Heart left ventricle (tissue), 16 donors: ENCODE results near the gene QRSL1. TPM values are rescaled to one million over a fixed set of nuclear protein-coding genes. Genes with fewer than 3 reads are reported as not detected.
"Not testable (repeated sequence)": the region's sequence is repeated elsewhere in the genome, so short reads cannot be mapped to it uniquely, and the experiment has no call there.

Experiments used
- ATAC-seq, 4 donors: fragments of 200-7000 bp; cut with Tn5 transposase; one replicate each; pipeline ENCODE4 v1.9.1; 2020 to 2022; ENCODE audit warnings: moderate library complexity in 4 of 4, mild to moderate bottlenecking in 3 of 4, moderate number of reproducible peaks in 1 of 4
- DNase-seq, 5 donors: peaks; one replicate each; pipeline ENCODE4 v3.0.0-alpha.2; 2020
- H3K27ac ChIP-seq, 12 donors: fragments of 200-600 bp; sonication (generic) in 4 of 12; one replicate each; pipeline versions ENCODE4 v1.5.0 to v1.8.0; 2016 to 2022; ENCODE audit warnings: mild to moderate bottlenecking in 2 of 12
- H3K27me3 ChIP-seq, 9 donors: fragments of 200-600 bp; sonication (generic) in 2 of 9; one replicate each; pipeline versions ENCODE4 v1.5.1 to v1.8.0; 2016 to 2022; ENCODE audit warnings: mild to moderate bottlenecking in 3 of 9
- H3K36me3 ChIP-seq, 9 donors: fragments of 200-600 bp; sonication (generic) in 2 of 9; one replicate each; pipeline versions ENCODE4 v1.5.0 to v1.8.0; 2018 to 2022; ENCODE audit warnings: mild to moderate bottlenecking in 2 of 9
- H3K4me1 ChIP-seq, 12 donors: fragments of 200-600 bp; sonication (generic) in 4 of 12; one replicate each; pipeline versions ENCODE4 v1.5.0 to v1.8.0; 2016 to 2022; ENCODE audit warnings: mild to moderate bottlenecking in 3 of 12
- H3K4me3 ChIP-seq, 12 donors: fragments of 200-600 bp; sonication (generic) in 4 of 12; one replicate each; pipeline versions ENCODE4 v1.5.0 to v1.8.0; 2017 to 2022; ENCODE audit warnings: mild to moderate bottlenecking in 9 of 12, moderate library complexity in 4 of 12
- H3K9me3 ChIP-seq, 12 donors: fragments of 200-600 bp; sonication (generic) in 4 of 12; one replicate each; pipeline versions ENCODE4 v1.5.0 to v1.8.0; 2016 to 2022; ENCODE audit warnings: mild to moderate bottlenecking in 1 of 12
- POLR2A ChIP-seq, 2 donors: fragments of 450-650 bp; IDR thresholded peaks; one replicate each; pipeline ENCODE4 v1.6.1; 2017; ENCODE audit warnings: antibody characterized with exemption in 2 of 2, mild to moderate bottlenecking in 2 of 2, moderate library complexity in 2 of 2
- WGBS, 4 donors: extraction: QIAGEN DNeasy Blood & Tissue Kit in 2 of 4; methylation state at CpG; one replicate each; pipeline versions ENCODE4 v1.1.5 to v1.1.7; 2013 to 2018; 5-methylcytosine and 5-hydroxymethylcytosine counted together
- intact Hi-C, 10 donors: fragments of 100-400 bp; cut with DNase I; formaldehyde crosslinking; loops; one replicate each; pipeline versions ENCODE4 v1.11.1 to v1.14.2; 2022
- polyA plus RNA-seq, 2 donors: library from polyadenylated mRNA; stranded (reverse); fragments of 200-250 nt; gene quantifications; one replicate each; pipeline ENCODE4 v1.2.3, GENCODE V29; 2013
- total RNA-seq, 9 donors: library from RNA; depleted of rRNA in 2 of 9; stranded (reverse); fragments of >200 nt in 2 of 9; fragmentation: NEBNext Ultra II Directional in 3 of 9; extraction: Animal tissue kit (Norgen Biotek cat#: 25700) in 3 of 9; gene quantifications; one replicate each; pipeline versions ENCODE4 v1.1.0 to v1.2.4, GENCODE V29; 2016 to 2023
- TF ChIP-seq, protein P1 (sequence below), 12 donors: fragments of 200-600 bp; sonication (generic) in 4 of 12; IDR thresholded peaks; one replicate each; pipeline versions ENCODE4 v1.5.0 to v1.8.0; 2018 to 2022; ENCODE audit warnings: antibody characterized with exemption in 12 of 12, mild to moderate bottlenecking in 5 of 12
- donor health status: ischemic (EF 13 %, LVEDD 7.1; RV severe dilation, severe dysfunction).
- donor health status: healthy with polysubstance abuse.
- donor health status: DM: no; HTN: yes; CAD: no.
- donor health status: DM: no; HTN: no; CAD: no.
- donor health status: ischemic (EF 25% LVEDD 6.9; RV normal size, moderate dysfunction).
- donor health status: ischemic (EF 25% LVEDD 5.7; RV mildly dilated, moderate dysfunction).
- donor health status: healthy.
- donor health status: DM: yes; HTN: yes; CAD: no.
- donor health status: ischemic (EF 35%, LVEDD 5.7; RV mildly dilated, moderate dysfunction).
- donor health status: nonischemic (EF 11% LVEDD 7.7; RV severe dilation, severe dysfunction).
- donor health status: DM: yes; HTN: yes; CAD: no.
- donor health status: PGD.
- donor health status: ischemic (EF 29% LVEDD 5.4; RV normal size, mild dysfunction).
- donor health status: nonischemic (EF 23%, LVEDD 6.1; RV moderate dilation, normal function).

The QRSL1 gene
- total and polyA plus RNA-seq, 11 donors = 8.6 to 18.9 (median 14.4) TPM

DNA sequence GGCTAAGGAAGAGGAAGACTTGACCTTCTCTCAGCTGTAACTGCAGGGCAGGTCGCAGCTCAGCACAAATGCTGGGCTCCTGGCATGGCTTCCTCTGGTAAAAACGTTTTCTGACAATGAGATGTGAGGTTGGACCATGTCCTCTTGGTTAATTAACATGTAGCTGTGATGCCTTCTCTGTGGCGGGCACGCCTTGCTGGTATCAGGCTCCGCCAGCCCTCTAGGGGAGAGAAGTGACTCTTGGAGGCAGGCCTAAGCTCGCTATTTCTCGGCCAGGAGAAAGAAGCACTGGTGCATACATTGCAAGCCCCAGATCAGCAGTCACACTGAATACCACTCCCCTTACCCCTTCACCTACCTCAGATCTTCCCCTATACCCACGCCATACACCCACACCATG is 65.0 kb downstream of the QRSL1 start:
- H3K4me1 ChIP-seq = peaks cover 0 to 4% (median 0%) of the 10 kb centered on the region in 12 donors
- no peak for ATAC-seq
- TF ChIP-seq POLR2A (IDR thresholded peaks at IDR 0.05) = no peak
- TF ChIP-seq, protein P1, sequence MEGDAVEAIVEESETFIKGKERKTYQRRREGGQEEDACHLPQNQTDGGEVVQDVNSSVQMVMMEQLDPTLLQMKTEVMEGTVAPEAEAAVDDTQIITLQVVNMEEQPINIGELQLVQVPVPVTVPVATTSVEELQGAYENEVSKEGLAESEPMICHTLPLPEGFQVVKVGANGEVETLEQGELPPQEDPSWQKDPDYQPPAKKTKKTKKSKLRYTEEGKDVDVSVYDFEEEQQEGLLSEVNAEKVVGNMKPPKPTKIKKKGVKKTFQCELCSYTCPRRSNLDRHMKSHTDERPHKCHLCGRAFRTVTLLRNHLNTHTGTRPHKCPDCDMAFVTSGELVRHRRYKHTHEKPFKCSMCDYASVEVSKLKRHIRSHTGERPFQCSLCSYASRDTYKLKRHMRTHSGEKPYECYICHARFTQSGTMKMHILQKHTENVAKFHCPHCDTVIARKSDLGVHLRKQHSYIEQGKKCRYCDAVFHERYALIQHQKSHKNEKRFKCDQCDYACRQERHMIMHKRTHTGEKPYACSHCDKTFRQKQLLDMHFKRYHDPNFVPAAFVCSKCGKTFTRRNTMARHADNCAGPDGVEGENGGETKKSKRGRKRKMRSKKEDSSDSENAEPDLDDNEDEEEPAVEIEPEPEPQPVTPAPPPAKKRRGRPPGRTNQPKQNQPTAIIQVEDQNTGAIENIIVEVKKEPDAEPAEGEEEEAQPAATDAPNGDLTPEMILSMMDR (IDR thresholded peaks at IDR 0.05) = no peak
- no peaks in the 10 kb centered on the region for H3K9me3 ChIP-seq
- intact Hi-C loops = no loop called here
- H3K27ac ChIP-seq = no peak overlapping the region
- no peaks in the 10 kb centered on the region for H3K36me3 ChIP-seq
- H3K27me3 ChIP-seq = no peaks in the 10 kb centered on the region
- DNase-seq = no peak
- no peak overlapping the region for H3K4me3 ChIP-seq
- WGBS, 4 donors = 65 to 74% (median 70%) methylated on average over 8 of the region's 8 CpGs

DNA sequence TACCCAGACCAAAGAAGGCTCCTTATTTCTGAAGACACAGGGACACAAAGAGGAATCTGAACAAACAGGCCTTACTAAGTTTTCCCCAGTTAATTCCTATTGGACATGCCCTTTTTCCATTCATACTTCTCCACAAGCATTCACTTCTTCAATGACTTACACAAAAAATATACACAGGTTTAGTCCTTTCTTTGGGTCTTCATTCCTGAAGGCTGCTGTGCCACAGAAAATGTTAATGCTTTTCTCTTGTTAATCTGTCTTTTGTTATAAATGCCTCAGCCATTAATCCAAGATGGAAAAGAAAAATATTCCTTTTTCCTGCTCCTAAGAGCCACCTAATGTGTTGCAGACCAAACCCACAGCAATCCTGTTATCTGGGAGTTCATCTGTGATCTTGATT is 71.2 kb downstream of the QRSL1 start:
- Histone ChIP-seq H3K4me1 (no peaks in the 10 kb centered on the region), H3K27ac (no peak overlapping the region), H3K9me3 (no peaks in the 10 kb centered on the region), H3K27me3 (peaks cover 0 to 14% (median 0%) of the 10 kb centered on the region in 9 donors), H3K4me3 (no peak overlapping the region), H3K36me3 (no peaks in the 10 kb centered on the region)
- DNase-seq (no peak), ATAC-seq (no peak)
- TF ChIP-seq POLR2A (IDR thresholded peaks at IDR 0.05) = no peak
- TF ChIP-seq, protein P1 (IDR thresholded peaks at IDR 0.05) = no peak
- intact Hi-C loops = no loop called here

DNA sequence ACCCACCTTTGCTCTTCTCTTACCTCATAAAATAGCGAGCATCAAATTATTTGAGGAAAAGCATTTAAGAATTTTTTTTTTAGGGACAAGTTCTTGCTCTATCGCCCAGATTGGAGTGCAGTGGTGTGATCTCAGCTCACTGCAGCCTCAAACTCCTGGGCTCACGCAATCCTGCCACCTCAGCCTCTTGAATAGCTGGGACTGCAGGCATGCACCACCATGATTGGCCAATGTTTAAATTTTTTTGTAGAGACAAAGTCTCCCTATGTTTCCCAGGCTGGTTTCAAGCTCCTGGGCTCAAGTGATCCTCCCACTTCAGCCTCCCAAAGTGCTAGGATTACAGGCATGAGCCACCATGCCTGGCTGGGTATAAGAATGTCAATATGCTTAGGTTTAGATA is 71.8 kb downstream of the QRSL1 start:
- DNase-seq = not testable (repeated sequence)

DNA sequence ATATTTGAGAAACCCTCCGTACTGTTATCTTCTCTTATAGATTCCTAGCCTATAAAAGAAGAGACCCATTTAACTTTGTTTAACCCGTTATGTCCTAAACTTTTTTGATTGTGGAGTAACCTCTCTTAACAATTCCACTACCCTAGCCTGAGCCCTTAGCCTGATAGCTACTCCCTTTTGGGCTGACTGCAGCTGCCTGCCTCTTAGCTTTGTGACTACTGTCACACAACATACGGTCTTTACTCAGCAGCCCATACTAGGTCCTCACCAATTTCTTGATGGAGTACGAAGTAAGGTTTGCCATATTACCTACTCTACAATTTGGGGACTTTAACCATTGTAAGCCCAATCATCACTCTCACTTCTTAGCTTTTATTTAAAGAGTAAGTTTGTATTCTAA is 72.7 kb downstream of the QRSL1 start:
- H3K36me3 ChIP-seq = no peaks in the 10 kb centered on the region
- DNase-seq = no peak
- no peaks in the 10 kb centered on the region for H3K9me3 ChIP-seq
- ATAC-seq = no peak
- H3K4me3 ChIP-seq = no peak overlapping the region
- intact Hi-C loops = no loop called here
- H3K27ac ChIP-seq = no peak overlapping the region
- peaks cover 0 to 14% (median 0%) of the 10 kb centered on the region in 9 donors for H3K27me3 ChIP-seq
- WGBS, 4 donors = 60 to 66% (median 64%) methylated on average over 4 of the region's 4 CpGs
- no peaks in the 10 kb centered on the region for H3K4me1 ChIP-seq
- no peak for TF ChIP-seq POLR2A (IDR thresholded peaks at IDR 0.05)
- TF ChIP-seq, protein P1 (IDR thresholded peaks at IDR 0.05) = no peak

More for the DNA sequence above, 71.8 kb downstream of the QRSL1 start:
- H3K27ac ChIP-seq, H3K4me3 ChIP-seq, H3K36me3 ChIP-seq, intact Hi-C loops, H3K9me3 ChIP-seq, H3K4me1 ChIP-seq, ATAC-seq: not testable (repeated sequence)
- WGBS, 4 donors = 83 to 92% (median 84%) methylated on average over 3 of the region's 3 CpGs
- peaks cover 0 to 14% (median 0%) of the 10 kb centered on the region in 9 donors for H3K27me3 ChIP-seq

DNA sequence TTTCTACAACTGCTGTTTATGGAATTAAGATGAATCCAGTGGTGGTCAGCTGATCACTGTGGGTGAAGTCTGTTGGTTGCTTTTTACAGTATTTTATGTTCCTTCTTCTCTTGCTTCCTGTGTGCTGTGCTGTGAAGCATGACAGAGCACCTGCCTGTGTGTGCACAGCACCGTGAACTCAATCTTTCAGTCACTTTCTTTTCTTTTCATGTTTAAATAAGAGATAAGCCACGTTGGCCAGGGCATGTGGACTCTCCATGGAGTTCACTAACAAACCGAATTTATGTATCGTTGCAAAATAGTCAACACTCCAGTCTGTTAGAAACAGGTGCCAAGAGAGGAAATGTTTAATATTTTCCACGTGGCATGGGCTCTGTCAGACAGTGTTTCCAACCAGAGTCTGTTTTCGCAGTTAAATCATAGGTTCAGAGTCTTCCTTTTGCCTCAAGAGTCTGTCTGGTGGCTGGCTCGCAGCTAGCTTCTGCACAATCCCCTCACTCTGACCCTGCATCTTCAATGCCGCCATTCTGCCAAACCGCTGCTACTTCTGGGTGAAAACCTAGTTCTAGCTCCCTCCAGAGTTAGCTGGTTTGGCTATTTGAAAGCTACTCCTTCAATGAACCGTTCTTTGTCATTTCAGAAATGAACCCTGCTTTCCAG is 73.2 kb downstream of the QRSL1 start:
- WGBS, 4 donors = 62 to 68% (median 64%) methylated on average over 10 of the region's 10 CpGs
- intact Hi-C loops = no loop called here
- TF ChIP-seq, protein P1 (IDR thresholded peaks at IDR 0.05) = no peak
- H3K4me1 ChIP-seq = no peaks in the 10 kb centered on the region
- ATAC-seq = peak in 1 of 4 donors; percentile 31
- H3K36me3 ChIP-seq = no peaks in the 10 kb centered on the region
- H3K27me3 ChIP-seq = peaks cover 0 to 14% (median 0%) of the 10 kb centered on the region in 9 donors
- DNase-seq = no peak
- H3K4me3 ChIP-seq = no peak overlapping the region
- H3K27ac ChIP-seq = no peak overlapping the region
- no peaks in the 10 kb centered on the region for H3K9me3 ChIP-seq
